ENCODE results near the gene RHOT1. TPM values are rescaled to one million over a fixed set of nuclear protein-coding genes. Genes with fewer than 3 reads are reported as not detected.

RHOT1 gene
- total RNA-seq, 1 experiment from 2014 or later: 24.4 TPM

DNA sequence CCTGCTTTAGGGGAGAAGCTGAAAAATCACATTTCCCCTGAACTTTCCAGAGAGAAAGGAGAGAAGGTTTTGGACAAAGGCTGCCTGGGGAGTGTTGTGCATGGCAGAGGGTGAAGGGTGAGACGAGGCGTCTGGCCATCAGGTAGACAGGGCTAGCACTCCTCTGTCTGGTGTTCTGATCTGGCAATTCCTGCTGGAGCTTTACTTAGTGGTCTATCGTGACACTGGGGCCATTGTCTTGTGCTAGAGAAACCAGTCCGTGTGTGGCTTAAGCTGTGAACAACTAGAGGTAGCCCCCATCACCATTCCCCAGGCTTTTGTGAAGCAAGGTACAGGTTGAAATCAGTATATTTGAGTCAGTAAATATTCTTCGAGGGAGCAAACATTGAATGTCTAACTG, 131.8 kb downstream of the RHOT1 start:
- H2BK12ac ChIP-seq (ENCODE audit: insufficient read length, low read depth, low read length): no peak overlapping the region
- no peak overlapping the region for H2AK5ac ChIP-seq (ENCODE audit: insufficient read length, low read length)
- H4K91ac ChIP-seq (ENCODE audit: insufficient read length, low read depth, low read length): no peak overlapping the region
- H3K36me3 Mint-ChIP-seq (ENCODE audit: insufficient read depth in 1 of 3, low read depth in 3 of 3): peaks cover 0 to 8% (median 2%) of the 10 kb centered on the region in 3 experiments; a peak in 3 of 7 replicates
- H3K9me3 Mint-ChIP-seq: no peaks in the 10 kb centered on the region
- no peak overlapping the region for H3K9ac ChIP-seq (ENCODE audit: extremely low read depth, insufficient read length, low read length)
- H3K27ac Mint-ChIP-seq: 0 out of 7 replicates have a peak overlapping the region, but pooled peaks of 2 of the 3 experiments have one; percentile 60 to 76
- DNase-seq: no peak
- no peak overlapping the region for H3K4ac ChIP-seq (ENCODE audit: low read depth, low read length)
- H2BK120ac ChIP-seq (ENCODE audit: low read depth, low read length, poor library complexity, severe bottlenecking): no peak overlapping the region
- H3K4me3 Mint-ChIP-seq: no peak overlapping the region
- H3K18ac ChIP-seq (ENCODE audit: insufficient read length, low read depth, low read length): no peak overlapping the region
- no peaks in the 10 kb centered on the region for H3K23me2 ChIP-seq (ENCODE audit: insufficient read length, low read depth, low read length, poor library complexity, severe bottlenecking)
- H3K79me2 ChIP-seq (ENCODE audit: insufficient read depth, low read length): no peaks in the 10 kb centered on the region
- H4K5ac ChIP-seq (ENCODE audit: insufficient read length, low read depth, low read length): no peak overlapping the region
- H2BK15ac ChIP-seq (ENCODE audit: low read depth, low read length): no peak overlapping the region
- peaks cover 37% of the 10 kb centered on the region for H3K27me3 Mint-ChIP-seq (ENCODE audit: low read depth)
- no peak overlapping the region for H3K23ac ChIP-seq (ENCODE audit: insufficient read length, low read depth, low read length)
- H3K27me3 ChIP-seq (ENCODE audit: insufficient read depth, low read length): no peaks in the 10 kb centered on the region
- H4K8ac ChIP-seq (replicated peaks; ENCODE audit: insufficient read length, low read depth, low read length): no peak overlapping the region
- H3K56ac ChIP-seq (ENCODE audit: insufficient read length, low read depth, low read length): no peak overlapping the region
- no peak overlapping the region for H2AFZ ChIP-seq (ENCODE audit: low read length)
- H3K4me1 Mint-ChIP-seq: peaks cover 48 to 71% of the 10 kb centered on the region in 2 experiments
- TF ChIP-seq, protein P1, sequence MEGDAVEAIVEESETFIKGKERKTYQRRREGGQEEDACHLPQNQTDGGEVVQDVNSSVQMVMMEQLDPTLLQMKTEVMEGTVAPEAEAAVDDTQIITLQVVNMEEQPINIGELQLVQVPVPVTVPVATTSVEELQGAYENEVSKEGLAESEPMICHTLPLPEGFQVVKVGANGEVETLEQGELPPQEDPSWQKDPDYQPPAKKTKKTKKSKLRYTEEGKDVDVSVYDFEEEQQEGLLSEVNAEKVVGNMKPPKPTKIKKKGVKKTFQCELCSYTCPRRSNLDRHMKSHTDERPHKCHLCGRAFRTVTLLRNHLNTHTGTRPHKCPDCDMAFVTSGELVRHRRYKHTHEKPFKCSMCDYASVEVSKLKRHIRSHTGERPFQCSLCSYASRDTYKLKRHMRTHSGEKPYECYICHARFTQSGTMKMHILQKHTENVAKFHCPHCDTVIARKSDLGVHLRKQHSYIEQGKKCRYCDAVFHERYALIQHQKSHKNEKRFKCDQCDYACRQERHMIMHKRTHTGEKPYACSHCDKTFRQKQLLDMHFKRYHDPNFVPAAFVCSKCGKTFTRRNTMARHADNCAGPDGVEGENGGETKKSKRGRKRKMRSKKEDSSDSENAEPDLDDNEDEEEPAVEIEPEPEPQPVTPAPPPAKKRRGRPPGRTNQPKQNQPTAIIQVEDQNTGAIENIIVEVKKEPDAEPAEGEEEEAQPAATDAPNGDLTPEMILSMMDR (conservative IDR thresholded peaks at IDR 0.05): no peak
- H2BK20ac ChIP-seq (ENCODE audit: low read depth, low read length, poor library complexity, severe bottlenecking): no peak overlapping the region
- H3K4me2 ChIP-seq (ENCODE audit: insufficient read depth, insufficient read length, low read length): no peak overlapping the region
- H2BK5ac ChIP-seq (ENCODE audit: insufficient read length, low read length): no peak overlapping the region
- H3T11ph ChIP-seq (ENCODE audit: low read length): no peak overlapping the region
- peaks cover 2% of the 10 kb centered on the region for H4K20me1 ChIP-seq (ENCODE audit: control insufficient read depth, insufficient read depth, insufficient read length)
- H3K9me3 ChIP-seq (ENCODE audit: control insufficient read depth, low read depth, low read length): no peaks in the 10 kb centered on the region
- no peaks in the 10 kb centered on the region for H3K79me1 ChIP-seq (ENCODE audit: insufficient read depth, low read depth, low read length, poor library complexity, severe bottlenecking)
- WGBS (ENCODE audit: extremely low coverage, insufficient read length, low lambda C conversion rate): no CpG with 5 or more reads among the region's 5 CpGs
- peaks cover 14% of the 10 kb centered on the region for H3K4me1 ChIP-seq (ENCODE audit: insufficient read depth, low read length)
- H3K27ac ChIP-seq (ENCODE audit: insufficient read length, low read depth, low read length): no peak overlapping the region
- H3K14ac ChIP-seq (ENCODE audit: insufficient read depth, low read length): peak overlapping the region; percentile 35; the same call in 1 of the 2 replicates

All from H9 (cell line).